ENCODE measurements around the gene GP5. TPM values are rescaled to one million over a fixed set of nuclear protein-coding genes. Genes with fewer than 3 reads are reported as not detected.

Gene GP5
- polyA plus RNA-seq, 12 donors = 0.11 to 0.73 (median 0.22) TPM; not detected in 2

DNA sequence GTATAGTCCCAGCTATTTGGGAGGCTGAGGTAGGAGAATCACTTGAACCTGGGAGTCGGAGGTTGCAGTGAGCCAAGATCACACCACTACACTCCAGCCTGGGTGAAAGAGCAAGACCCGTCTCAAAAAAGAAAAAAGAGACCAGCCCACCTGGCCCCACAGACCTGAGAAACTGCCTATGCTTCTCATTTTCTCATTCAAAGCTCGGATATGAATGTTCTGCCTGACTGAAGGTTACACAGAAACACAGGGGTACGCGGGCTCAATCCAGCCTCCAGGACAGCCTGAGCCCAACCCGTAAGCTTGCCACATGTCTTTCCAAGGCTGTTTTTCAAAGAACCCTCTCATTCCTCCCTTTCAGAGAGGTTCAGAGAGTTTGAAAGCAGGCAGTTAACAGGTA lies 19.8 kb downstream of the GP5 start:
- no peak for DNase-seq

DNA sequence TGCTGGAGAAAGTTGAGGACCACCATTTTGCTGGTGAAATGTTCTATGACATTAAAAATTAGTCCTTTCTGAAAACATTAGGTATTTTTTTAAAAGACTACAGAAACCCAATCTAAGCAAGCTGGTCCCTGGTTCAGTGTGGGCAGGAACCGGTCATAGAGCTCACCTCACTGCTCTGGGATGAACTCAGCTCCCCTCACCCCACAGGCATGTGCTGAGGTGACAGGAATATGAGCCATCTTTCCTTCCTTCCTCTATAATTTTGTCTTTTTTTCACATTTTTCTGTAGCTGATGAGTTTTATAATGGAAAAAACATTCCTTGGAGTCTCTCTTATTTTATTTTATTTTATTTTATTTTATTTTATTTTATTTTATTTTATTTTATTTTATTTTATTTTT lies 21.4 kb downstream of the GP5 start:
- no peak for DNase-seq

DNA sequence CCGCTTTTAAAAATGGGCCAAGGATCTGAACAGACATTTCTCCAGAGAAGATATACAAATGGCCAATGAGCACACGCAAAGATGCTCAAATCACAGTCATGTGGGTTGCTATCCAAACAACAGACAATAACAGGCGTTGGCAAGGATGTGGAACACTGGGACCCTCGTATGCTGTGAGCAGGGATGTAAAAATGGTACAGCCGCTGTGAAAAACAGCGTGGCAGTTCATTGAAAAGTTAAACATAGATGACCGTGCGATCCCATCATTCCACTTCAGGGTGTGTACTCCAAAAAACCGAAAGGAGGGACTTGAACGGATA lies 22.9 kb downstream of the GP5 start:
- no peak for DNase-seq

DNA sequence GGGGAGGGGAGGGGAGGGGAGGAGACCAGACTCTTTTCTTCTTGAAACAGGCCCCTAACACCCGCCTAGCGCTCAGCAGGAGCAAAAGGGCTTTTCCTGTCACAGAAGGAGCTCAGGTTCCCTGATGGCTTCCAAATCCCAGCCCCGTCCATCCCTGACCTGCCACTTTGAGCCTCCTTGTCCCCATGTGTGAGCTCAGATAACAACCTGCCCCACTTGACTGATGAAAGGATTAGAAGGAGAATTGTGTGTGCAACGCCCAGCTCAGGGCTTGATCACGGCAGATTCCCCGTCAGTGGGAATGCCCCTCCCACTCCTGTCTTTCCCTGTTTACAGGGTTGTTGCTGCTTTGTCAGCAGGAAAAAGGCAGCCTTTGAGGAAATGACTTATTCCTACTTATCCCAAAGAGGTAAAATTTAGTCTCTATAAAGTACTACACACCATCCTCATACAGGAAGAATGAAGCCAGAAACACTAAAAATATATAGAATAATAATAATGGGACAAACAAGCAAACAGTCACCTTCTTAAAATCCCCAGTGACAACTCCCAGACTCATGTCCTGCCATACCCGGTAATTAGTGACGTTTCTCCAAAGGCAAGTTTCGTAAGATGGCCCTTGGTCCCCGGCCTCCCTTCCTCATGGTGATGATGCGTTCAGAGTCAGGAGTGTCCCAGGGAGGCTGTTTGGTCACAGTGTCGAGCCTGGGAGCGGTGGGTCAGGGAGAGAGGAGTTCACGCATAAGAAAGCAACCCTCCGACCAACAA lies 23.4 kb downstream of the GP5 start:
- DNase-seq = no peak

DNA sequence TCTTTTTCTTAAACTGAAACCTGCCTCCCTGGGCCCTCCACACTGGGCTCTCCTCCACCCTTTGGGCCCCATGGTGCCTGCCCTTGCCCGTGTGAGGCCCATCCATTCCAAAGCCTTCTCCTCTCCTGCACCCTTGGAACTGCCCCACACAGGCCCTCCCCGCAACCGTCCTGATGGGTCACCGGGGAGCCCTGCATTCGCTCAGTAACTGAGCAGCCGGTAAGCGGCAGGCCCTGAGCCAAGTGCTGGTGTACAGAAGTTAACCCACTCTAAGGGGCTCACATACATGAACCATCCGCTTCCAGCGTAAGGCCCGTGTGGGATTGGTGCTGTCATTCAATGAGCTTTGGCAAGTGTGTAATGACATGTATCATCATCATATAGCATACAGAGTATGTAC lies 24.1 kb downstream of the GP5 start:
- DNase-seq = no peak

DNA sequence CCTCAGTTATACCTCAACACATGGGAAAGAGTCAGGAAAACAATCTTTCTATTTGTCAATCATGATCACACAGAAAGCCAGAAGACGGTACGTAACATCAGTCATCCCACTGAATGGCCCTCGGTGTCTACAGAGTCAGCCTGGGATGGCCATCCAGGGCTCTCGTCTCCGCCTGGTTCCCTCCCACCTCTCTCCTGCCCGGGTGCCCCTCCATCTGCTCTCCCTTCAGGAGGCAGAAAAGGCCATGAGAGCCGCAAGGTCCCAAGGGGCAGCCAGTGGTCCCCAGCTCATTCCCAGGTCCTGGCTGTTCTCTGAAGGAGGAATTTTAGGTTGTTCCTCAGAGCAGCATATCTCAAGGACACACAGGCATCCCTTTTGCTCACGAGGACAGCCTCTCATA lies 25.2 kb downstream of the GP5 start:
- DNase-seq = no peak

DNA sequence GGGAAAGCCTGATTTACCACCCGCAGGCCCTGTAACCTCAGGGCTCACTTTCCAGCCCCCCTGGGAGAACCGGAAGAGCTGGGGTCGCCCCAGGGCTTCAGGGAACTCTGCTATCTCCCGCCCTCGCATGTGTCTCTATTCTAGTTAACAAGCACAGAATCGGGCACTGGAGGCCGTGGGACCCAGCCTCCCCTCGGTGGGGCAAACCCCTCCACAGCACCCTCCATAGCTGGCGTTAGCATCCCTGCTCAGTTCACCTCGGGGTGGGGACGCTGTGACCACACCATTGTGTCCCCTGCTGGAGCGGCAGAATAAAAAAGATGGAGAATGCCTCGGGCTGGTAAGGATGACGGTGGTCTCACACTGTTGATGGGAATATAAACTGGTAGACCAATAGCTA lies 26.0 kb downstream of the GP5 start:
- no peak for DNase-seq

DNA sequence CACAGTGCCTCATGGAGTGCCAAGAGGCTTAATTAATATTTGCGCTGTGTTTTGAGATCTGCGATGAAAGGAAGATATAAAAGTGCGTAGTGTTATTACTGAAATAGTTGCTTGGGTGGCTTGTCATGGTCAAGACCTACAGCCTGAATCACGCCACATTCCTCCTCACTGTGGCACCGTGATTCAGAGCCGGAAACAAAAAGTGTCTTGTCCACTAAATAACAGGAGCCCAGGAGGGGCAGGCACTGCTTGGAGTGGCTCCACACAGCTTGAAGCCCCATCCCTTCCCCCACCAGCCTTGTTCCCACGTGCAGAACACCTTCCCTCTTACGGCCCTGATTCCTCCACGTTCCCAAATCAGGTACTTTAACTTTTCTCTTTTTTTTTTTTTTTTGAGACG lies 28.3 kb downstream of the GP5 start:
- no peak for DNase-seq

DNA sequence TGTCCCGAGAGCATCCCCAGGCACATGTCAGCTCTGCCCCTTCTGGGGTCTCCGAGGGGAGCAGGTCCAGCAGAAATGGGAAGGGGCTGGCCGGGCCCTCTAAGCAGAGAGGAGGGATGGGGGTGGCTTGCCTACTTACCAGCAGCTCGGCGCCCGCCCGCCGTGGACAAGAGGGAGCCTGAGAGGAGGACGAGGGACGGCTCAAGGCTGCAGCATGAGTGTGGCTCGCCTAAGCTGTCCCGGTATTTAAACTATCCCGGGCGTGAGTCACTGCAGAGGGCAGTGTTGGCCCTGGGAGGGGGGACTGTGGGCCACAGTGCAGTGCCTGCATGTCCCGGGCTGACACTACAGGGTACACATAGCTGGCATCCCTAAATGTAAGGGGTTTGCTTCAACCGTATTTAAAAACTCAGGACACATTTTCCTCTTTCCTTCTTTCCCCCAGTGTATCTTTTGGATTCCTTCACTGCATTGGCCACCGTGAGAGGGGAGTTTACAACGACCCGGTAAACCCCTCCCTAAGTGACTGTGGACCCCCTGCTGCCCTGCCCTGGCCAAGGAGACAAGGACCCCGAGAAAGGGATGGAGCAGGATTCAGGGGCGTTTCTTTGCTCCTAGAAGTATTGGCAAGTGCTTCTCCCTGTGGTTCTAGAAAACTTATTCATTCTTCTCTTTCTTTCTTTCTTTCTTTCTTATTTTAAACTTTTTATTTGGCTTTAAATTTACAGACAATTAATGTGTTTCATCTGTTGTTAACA lies 29.4 kb downstream of the GP5 start, which contains the start of gene LRRC15:
Gene LRRC15 (minus strand): TSS at position 222 of the 758 bp plus-strand sequence. CDS start 8,700 bp downstream, outside the sequence.
- DNase-seq = no peak

DNA sequence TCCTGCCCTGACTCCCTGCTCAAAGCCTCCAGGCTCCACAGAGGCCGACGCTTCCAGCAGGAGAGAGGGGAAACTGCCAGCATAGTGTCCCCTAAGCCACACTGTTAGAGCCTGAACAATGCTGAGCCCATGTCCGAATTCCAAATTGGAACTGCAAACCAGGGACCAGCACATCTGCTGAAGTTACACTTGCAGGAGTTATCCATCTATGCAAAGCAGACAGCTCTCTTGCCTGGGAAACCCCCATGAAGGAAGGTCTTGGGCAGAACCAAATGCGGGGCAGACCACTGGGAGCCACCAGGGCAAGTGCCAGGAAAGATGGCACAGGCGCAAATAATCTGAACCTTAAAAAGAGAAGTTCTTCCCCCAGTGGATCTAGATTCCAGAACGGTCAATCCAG lies 30.1 kb downstream of the GP5 start:
- DNase-seq = no peak

DNA sequence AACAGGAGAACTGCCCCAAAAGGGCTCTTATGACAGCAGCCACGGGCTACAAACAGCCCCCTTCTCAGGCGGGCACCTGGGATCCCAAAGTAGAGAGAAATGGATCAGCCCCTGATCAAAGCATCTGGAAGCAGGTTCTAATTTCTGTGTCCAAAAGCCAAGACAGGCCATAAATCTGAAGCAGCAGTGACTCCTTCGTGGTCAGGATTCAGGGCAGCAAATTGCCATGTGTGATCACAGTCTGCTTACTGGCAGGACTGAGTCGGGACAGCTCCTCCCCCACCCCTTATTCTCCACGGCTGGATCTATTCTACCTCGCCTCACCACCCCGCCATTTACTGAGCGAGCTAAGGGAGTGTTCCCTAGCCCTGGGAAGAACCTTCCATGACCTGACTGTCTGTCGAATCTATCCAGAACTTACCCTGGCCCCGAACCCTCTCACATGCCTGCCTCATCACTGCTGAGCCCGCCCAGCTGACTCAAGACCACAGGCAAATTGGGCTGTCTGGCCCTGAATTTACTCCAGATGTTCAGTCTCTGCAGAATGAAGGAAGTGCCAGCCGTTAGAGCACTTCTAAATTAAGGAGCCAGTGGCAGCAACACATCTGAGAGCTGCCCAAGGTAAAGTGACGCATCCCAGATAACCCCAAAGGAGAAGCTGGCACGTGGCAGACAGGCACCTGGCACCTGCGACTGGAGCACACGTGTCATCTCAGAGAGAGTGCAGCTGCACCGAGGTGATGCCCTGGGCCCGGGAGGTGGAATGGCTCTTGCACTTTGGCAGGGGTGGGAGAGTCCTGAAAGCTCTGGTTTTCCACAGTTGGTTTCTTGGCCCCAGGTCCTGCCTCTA lies 30.8 kb downstream of the GP5 start:
- DNase-seq = no peak

DNA sequence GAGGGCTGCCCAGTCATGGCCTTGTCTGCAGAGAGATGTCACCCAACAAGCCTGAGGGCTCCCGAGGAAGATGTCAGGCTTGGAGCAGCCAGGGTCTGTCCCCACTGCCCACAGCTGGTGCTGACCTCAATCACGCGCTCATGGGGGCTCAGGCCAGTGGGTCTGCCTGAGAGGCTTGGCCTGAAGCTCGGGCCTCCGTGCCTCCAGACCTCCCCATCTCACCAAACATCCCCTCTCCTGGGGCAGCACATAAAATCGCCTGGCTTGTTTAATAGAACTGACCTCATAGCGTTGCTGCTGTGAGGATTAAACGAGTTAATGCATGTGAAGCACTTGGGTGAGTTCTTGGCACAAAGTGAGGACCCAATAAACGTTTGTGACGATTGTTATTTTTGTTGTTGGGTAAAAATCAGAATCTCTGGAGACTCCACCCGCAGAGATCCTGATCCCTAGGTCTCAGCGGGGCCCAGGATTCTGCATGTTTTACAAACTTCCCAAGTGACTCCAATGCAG lies 33.0 kb downstream of the GP5 start:
- no peak for DNase-seq

DNA sequence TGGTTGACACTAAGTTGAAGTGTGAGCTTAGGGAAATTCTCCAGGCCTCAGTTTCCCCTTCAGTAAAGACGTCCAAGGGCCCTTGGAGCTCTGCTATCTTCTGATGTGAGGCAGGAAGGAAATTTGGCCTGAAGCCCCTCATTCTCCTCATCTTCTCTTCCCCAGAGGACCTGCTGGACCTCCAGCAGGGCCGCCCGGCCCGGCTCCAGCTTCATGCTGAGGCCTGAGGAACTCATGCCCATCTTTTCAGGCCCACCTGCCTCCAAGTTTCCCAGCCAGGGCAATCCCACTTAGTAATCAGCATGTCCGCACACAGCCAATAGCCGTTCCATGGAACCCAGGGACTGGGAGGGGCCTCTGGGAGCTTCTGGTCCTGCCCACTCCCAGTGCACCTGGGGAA lies 33.5 kb downstream of the GP5 start:
- no peak for DNase-seq

DNA sequence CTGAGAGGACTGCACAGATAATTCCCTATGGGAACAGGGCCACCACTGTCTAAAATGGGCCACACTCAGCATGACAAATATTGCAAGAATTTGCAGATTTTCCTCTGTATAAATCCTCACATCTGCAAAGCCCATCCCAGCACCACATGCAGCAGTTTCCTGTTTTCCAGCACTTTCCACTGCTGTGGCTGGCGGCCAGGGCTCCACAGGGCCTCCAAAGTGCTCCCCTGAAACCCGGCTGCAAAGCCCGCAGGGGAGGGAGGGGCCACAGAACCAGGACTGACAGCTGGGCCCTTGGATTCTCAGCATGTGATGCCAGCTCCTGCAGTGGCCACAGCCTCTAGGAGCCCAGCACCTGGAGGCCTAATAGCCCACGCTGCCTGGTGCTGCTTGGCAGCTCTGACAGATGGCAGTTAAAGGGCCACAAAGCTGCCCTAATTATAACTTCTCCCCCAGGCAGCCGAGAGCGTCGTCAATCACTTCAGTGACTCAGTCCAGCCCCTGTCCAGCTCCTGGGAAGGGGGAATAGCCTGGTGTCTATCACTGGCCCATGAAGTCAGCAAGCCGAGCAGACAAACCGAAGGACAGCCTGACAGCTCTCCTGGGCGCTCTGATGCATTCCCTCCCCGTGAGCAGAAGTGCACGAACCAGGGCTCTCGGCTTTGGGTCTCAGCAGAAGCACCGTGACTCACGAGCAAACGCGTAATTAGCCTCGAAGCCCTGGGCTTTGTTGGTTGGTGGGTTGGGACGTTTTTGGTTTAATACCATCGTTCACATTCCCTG lies 34.2 kb downstream of the GP5 start:
- DNase-seq = peak; percentile 70

DNA sequence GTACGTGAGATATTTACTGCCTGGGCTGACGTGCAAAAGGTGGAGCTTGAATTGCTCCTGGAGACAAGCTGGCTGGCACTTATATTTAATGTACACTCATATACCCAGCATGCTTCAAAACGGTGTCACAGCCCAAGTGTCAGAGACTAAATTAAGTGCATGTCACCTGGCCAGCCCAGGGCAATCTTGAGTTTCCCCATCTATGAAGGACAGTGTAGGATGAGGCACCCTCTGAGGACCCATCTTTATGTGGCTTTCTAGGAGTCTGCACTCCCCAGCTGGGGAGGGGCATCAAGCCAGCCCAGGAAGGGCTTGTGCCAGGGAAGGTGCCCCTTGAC lies 34.8 kb downstream of the GP5 start:
- no peak for DNase-seq

DNA sequence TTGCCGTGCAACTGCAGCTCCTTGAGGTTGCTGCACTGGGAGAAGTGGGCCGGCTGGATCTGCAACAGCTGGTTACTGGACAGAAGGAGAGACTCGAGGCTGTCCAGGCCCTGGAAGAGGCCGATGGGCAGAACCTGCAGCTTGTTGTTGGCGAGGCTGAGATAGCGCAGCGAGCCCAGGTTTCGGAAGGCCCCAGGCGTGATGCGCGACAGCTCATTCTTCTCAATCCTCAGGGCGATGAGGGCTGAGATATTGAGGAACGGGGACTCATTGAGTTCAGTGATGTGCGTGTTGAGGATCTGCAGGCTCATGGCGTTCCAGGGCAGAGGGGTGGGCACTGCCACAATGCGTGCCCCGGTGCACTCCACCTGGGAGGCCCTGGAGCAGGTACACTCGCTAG lies 38.5 kb downstream of the GP5 start:
- DNase-seq = no peak

DNA sequence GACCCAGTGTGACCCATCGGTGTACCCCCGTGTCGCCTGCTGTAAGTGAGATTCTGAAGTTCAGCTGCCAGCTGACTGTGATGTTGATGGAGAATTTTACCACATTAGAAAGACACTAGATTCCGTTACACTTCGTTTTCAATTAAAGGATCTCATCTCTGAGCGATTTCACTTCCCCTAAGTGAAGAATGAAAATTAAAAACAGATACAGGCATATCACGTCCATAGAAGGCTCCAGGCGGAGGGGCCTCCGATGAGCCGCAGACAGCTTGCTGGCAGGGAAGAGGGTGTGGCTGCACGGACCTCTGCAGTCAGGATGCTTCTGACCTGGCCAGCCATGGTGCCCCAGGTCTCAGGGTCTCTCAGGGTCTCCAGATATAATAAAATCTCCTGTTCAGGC lies 41.4 kb downstream of the GP5 start:
- DNase-seq = no peak

DNA sequence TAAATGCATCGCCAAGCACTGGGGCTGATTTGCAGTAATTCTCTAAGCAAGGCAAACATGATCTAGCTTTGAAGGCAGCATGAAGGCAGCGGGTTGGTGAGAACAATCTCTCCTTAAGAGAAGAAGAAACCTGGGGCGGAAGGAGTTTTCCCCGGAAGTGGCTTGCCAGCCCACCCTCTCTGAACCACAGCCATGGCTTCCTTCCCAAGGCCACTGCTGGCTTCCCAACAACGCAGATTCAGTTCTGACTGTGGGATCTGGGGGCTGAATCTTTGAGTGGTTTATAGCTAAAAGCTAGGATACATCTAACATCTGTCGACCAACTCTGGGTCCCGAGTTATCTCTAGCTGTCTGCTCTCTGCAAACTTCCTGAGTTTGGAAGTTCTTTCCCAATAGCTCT lies 43.7 kb downstream of the GP5 start:
- DNase-seq = no peak

DNA sequence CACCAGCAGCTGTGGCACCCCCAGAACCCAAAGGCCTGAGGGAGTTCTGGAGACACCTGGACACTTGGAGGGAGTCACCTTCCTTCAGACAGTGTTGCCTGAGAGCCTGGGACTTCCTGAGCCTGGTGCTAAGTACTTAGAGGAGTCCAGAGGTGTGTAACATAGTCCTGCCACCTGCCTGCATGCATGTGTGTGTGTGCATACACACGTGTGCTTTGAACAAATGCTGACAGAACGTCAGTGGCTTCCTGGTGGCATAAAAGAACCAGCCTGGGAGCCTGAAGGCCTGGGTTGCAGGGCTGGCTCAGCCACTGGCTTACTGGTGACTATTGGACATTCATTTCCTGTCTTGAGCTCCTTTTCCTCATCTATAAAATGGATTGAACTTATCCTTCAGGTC lies 44.8 kb downstream of the GP5 start:
- DNase-seq = no peak

DNA sequence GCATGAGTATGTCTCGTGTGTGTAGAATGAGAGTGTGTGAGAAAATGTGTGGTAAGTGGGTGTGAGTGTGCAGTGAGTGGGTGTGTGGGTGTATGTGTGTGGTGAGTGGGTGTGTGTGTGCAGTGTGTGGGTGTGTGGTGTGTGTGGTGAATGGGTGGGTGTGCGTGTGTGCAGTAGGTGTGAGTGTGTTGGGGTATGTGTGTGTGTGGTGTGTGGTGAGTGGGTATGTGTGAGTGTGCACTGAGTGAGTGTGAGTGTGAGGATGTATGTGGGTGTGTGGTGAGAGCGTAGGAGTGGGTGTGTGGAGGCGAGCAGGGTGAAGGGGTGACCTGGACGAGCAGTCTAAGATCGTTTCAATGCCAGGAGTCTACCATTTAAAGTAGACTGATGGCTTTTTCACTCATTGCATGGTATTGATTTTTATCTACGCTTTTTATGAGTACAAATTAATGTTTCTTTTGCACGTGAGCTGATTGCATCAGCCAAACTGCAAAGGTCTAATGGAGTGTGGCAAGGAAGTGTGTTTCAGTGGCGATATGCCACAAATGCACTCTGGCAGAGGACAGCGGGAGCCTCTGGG lies 46.3 kb downstream of the GP5 start:
- DNase-seq = no peak

DNA sequence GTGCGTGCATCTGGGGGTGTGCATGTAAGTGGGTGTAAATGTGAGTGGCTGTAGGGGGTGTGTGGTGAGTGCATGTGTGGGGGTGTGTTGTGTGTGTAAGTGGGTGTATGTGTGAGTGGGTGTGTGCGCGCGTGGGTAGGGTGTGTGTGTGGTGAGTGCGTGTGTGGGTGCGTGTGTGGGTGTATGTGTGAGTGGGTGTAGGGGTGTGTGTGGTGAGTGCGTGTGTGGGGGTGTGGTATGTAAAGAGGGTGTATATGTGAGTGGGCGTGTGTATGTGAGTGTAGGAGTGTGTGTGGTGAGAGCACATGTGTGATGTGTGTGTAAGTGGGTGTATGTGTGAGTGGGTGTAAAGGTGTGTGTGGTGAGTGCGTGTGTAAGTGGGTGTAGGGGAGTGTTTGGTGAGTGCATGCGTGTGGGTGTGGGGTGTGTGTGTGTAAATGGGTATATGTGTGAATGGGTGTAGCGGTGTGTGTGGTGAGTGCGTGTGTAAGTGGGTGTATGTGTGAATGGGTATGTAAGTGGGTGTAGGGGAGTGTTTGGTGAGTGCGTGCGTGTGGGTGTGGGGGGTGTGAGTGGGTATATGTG lies 47.0 kb downstream of the GP5 start:
- no peak for DNase-seq

Measured in muscle of arm (tissue), 12 donors.